ENCODE results near the gene RAB27B. TPM values are rescaled to one million over a fixed set of nuclear protein-coding genes. Genes with fewer than 3 reads are reported as not detected.

RAB27B gene
- total and polyA plus RNA-seq, 2 of the 8 experiments (the other 6 are each of a cell fraction or from before 2014, with no cell fraction given) = 0.05 to 0.60 TPM

GRCh38 chr18:54813305-54813704, 15.0 kb upstream of the RAB27B start (continued):
- TF ChIP-seq CHD7 (IDR thresholded peaks at IDR 0.05; ENCODE audit: insufficient replicate concordance, low read length) (no peak), RNF2 (IDR thresholded peaks at IDR 0.05; ENCODE audit: borderline replicate concordance, low read depth, low read length, missing control alignments, poor library complexity, severe bottlenecking) (no peak), SIX5 (IDR thresholded peaks at IDR 0.05; ENCODE audit: low read depth, low read length) (no peak), BRCA1 (IDR thresholded peaks at IDR 0.05; ENCODE audit: low read depth, low read length) (no peak), KDM1A (IDR thresholded peaks at IDR 0.05; ENCODE audit: borderline replicate concordance, low read length) (no peak), FOSL1 (IDR thresholded peaks at IDR 0.05; ENCODE audit: insufficient read depth, low read depth, low read length) (no peak)
